Esophagus (tissue), 2 donors: ENCODE results near the gene PLEKHG3. TPM values are rescaled to one million over a fixed set of nuclear protein-coding genes. Genes with fewer than 3 reads are reported as not detected.

Source experiments
- H3K27ac ChIP-seq, 2 donors: one replicate each; pipeline ENCODE4 v1.5.1; 2013; ENCODE audit warnings: low read depth in 2 of 2, mild to moderate bottlenecking in 2 of 2, inconsistent platforms in 1 of 2, low read length in 1 of 2, moderate library complexity in 1 of 2
- H3K27me3 ChIP-seq, 2 donors: one replicate each; pipeline ENCODE4 v1.6.1; 2013; ENCODE audit warnings: low read length in 2 of 2, control low read depth in 1 of 2, mild to moderate bottlenecking in 1 of 2; ENCODE audit not compliant: insufficient read depth in 2 of 2, control insufficient read depth in 1 of 2
- H3K36me3 ChIP-seq, 2 donors: one replicate each; pipeline ENCODE4 v1.6.1; 2013; ENCODE audit warnings: low read length in 1 of 2; ENCODE audit not compliant: control insufficient read depth in 2 of 2, insufficient read depth in 2 of 2
- H3K4me1 ChIP-seq, 2 donors: one replicate each; pipeline ENCODE4 v1.6.1; 2013; ENCODE audit warnings: low read length in 1 of 2; ENCODE audit not compliant: control insufficient read depth in 2 of 2, insufficient read depth in 2 of 2
- H3K4me3 ChIP-seq, 2 donors: one replicate each; pipeline ENCODE4 v1.5.1; 2013; ENCODE audit warnings: low read length in 2 of 2, mild to moderate bottlenecking in 2 of 2, low read depth in 1 of 2, moderate library complexity in 1 of 2
- H3K9me3 ChIP-seq, 2 donors: one replicate each; pipeline ENCODE4 v1.6.1; 2013; ENCODE audit warnings: mild to moderate bottlenecking in 2 of 2, low read depth in 1 of 2, low read length in 1 of 2, moderate library complexity in 1 of 2; ENCODE audit not compliant: control insufficient read depth in 2 of 2, insufficient read depth in 1 of 2
- WGBS, 2 donors: extraction: QIAGEN DNeasy Blood & Tissue Kit; methylation state at CpG; one replicate each; pipeline ENCODE4 v1.1.7; 2013; 5-methylcytosine and 5-hydroxymethylcytosine counted together
- polyA plus RNA-seq, 2 donors: library from polyadenylated mRNA; stranded (reverse); fragments of 200-250 nt; gene quantifications; one replicate each; pipeline ENCODE4 v1.2.3, GENCODE V29; 2013
- donor health status: healthy with polysubstance abuse.
- donor health status: Bipolar disorder and iron deficiency.

Gene PLEKHG3
- polyA plus RNA-seq, 2 donors = 23.1 to 27.1 TPM

DNA sequence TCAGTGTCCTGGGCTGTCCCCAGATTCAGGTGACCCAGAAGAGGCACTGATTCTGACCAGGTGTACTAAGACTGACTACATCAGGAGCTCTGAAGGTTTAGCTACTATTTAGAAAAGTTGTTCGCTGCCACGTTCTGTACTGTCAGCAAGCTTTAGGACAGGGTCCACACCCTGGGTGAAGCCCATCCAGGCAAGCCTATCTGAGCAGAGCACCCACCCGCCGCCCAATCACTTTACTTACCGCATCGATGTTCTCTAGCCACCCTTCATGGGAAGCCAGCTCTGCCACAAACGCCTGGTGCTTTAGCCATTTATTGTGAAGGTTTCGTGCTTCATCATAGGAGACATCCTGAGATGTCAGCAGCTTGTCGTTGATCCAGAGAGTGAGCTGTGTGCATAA is 79.8 kb downstream of the PLEKHG3 start:
- 94 to 96% methylated on average over 9 of the region's 9 CpGs for WGBS, 2 donors
- H3K9me3 ChIP-seq = no peaks in the 10 kb centered on the region
- H3K27ac ChIP-seq = no peak overlapping the region
- H3K27me3 ChIP-seq = no peaks in the 10 kb centered on the region
- no peak overlapping the region for H3K4me3 ChIP-seq
- H3K4me1 ChIP-seq = peaks cover 0 to 2% of the 10 kb centered on the region in 2 donors
- no peaks in the 10 kb centered on the region for H3K36me3 ChIP-seq

DNA sequence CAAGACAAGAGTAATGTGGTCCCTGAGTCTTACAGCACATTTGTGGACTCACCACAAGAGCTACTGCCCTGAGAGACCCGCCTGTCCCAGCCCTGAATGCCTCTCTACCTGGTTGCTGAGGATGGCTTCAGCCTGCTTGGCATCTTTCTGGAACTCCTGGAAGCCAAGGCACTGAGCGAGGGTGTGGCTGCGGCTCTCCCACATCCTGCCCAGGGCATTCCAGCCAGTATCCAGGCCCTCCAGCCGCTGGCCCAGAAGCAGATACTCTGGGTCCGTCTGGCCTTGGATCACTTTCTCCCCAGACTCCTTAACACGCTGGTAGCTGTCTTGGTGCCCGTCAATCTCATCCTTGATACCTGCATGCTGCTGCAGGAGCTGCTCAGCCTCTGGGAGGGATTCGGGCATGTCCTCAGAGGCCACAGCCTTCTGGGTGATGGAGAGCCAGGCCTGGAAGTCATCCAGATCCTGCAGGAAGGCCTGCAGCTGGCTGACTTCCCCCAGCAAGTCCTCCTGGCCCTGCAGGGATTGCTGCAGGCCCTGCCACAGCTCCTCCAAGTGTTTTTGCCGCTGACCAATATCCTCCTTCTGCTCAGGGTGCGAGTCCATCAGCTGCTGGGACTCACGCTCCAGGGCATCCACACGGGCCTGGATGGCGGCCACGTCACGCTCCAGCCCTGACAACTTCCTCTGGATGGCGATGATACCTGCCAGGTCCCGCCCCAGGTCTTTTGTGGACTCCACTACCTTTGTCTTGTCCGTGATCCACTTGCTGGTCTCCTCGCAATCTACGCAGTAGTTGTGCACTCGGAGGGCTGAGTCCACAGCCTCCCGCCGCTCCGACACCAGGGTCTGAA is 82.3 kb downstream of the PLEKHG3 start:
- Histone ChIP-seq H3K27ac (no peak overlapping the region), H3K9me3 (no peaks in the 10 kb centered on the region), H3K4me1 (peaks cover 0 to 2% of the 10 kb centered on the region in 2 donors), H3K36me3 (no peaks in the 10 kb centered on the region), H3K27me3 (no peaks in the 10 kb centered on the region), H3K4me3 (no peak overlapping the region)
- 76 to 84% methylated on average over 24 of the region's 24 CpGs for WGBS, 2 donors

DNA sequence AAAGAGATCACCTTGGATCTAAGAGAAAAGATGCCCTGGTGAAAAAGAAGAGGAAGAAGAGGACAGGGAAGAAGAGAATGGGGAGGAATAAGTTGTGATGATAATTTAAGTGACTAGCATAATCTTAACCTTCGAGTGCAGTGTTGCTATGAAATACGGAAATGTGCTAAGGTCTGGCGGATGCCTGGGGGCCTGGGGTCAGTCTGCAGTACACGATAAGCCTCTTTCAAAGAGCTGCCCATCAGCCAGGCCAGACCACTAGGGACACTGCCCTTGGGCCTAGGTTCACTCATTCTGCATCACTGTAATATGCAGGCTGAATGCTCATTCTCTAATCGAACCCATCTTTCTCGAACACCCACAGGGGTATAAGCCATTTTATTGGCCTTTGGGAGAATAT is 83.4 kb downstream of the PLEKHG3 start:
- no peaks in the 10 kb centered on the region for H3K36me3 ChIP-seq
- H3K27ac ChIP-seq = no peak overlapping the region
- H3K4me1 ChIP-seq = peaks cover 0 to 2% of the 10 kb centered on the region in 2 donors
- no peaks in the 10 kb centered on the region for H3K9me3 ChIP-seq
- WGBS, 2 donors = 91 to 93% methylated on average over 6 of the region's 6 CpGs
- H3K27me3 ChIP-seq = no peaks in the 10 kb centered on the region
- H3K4me3 ChIP-seq = no peak overlapping the region

DNA sequence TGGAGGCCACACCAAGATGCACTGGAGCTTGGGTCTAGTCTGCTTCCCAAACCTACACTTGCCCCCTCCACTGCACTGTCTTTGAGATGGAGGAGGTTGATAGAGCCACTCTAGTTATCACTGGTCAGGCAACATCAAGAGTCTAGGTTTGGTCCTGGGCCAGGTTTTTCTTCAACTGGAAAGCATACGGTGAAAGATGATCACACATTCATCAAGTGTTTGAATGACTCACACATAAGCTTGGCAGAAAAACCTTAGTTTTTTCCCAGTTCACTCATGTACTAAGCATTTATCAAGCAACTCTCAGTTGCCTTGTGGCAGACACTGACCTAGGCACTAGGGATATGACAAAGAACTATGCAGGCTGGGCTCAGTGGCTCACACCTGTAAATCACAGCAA is 84.5 kb downstream of the PLEKHG3 start:
- H3K36me3 ChIP-seq = no peaks in the 10 kb centered on the region
- H3K27ac ChIP-seq = no peak overlapping the region
- H3K9me3 ChIP-seq = no peaks in the 10 kb centered on the region
- no peak overlapping the region for H3K4me3 ChIP-seq
- WGBS, 2 donors = 8 to 39% methylated on average over 1 of the region's 1 CpG
- H3K4me1 ChIP-seq = peaks cover 0 to 2% of the 10 kb centered on the region in 2 donors
- H3K27me3 ChIP-seq = no peaks in the 10 kb centered on the region

DNA sequence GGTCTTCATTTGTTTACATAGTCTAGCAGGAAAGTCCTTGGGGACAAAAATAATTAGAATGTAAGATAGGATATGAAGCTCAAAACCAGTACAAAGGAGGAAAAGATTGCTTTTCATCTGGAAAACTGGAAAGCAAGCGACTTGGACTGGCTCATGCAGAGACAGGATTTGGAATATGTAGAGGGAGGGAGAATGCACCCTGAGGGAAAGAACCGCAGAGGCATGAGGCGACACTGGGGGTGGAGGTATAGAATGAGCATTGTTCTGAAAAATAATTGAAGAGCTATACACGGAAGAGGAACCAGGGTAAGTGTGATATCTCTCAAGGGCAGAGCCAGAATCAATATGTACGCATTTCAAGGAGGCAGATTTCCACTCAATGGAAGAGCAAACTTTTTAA is 85.5 kb downstream of the PLEKHG3 start:
- no peaks in the 10 kb centered on the region for H3K27me3 ChIP-seq
- no peak overlapping the region for H3K27ac ChIP-seq
- peaks cover 0 to 2% of the 10 kb centered on the region in 2 donors for H3K4me1 ChIP-seq
- WGBS, 2 donors = 54 to 55% methylated on average over 5 of the region's 5 CpGs
- no peak overlapping the region for H3K4me3 ChIP-seq
- no peaks in the 10 kb centered on the region for H3K36me3 ChIP-seq
- no peaks in the 10 kb centered on the region for H3K9me3 ChIP-seq

DNA sequence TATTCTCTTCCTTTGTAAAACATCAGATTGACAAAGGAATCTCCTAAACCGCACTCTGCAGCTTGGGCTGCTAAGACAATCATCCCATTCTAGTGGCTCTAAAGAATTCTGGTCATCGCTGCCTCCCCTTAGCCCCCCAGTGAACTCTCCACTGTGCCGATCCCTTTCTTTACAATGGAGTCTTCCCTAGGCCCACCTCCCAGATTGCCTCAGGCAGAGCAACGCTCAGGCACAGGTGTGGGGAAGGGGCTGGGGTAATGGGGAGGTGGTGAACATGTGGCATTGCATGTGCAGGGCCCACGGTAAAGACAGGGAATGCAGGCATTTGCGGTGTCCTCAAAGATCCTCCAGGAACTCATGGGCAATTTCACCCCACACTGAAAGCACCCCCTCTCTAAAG is 86.3 kb downstream of the PLEKHG3 start:
- Histone ChIP-seq H3K27ac (no peak overlapping the region), H3K4me1 (peaks cover 0 to 2% of the 10 kb centered on the region in 2 donors), H3K4me3 (no peak overlapping the region), H3K36me3 (no peaks in the 10 kb centered on the region), H3K27me3 (no peaks in the 10 kb centered on the region), H3K9me3 (no peaks in the 10 kb centered on the region)
- 86 to 89% methylated on average over 6 of the region's 6 CpGs for WGBS, 2 donors

DNA sequence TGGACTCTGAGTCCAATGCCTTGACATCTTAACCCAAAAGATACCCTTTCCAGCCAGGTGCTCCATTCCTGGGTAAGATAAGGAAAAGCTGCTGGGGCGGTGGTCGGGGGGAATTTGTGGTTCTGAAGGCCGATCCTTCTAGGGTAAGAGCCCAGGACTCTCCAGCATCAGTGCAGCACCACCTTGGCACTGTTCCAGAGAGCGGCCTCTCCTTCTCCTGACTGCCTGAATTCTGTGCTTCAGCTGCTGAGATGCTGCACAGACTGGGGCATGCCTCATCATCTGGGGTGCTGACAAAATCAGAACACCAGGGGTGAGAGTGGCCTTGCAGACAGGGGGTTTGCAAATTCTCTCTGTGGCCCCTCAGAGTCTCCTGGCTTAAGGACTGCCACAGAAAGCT is 88.0 kb downstream of the PLEKHG3 start:
- WGBS, 2 donors = 74 to 83% methylated on average over 4 of the region's 4 CpGs
- Histone ChIP-seq H3K27ac (no peak overlapping the region), H3K4me1 (no peaks in the 10 kb centered on the region), H3K36me3 (no peaks in the 10 kb centered on the region), H3K4me3 (no peak overlapping the region), H3K9me3 (no peaks in the 10 kb centered on the region), H3K27me3 (no peaks in the 10 kb centered on the region)

DNA sequence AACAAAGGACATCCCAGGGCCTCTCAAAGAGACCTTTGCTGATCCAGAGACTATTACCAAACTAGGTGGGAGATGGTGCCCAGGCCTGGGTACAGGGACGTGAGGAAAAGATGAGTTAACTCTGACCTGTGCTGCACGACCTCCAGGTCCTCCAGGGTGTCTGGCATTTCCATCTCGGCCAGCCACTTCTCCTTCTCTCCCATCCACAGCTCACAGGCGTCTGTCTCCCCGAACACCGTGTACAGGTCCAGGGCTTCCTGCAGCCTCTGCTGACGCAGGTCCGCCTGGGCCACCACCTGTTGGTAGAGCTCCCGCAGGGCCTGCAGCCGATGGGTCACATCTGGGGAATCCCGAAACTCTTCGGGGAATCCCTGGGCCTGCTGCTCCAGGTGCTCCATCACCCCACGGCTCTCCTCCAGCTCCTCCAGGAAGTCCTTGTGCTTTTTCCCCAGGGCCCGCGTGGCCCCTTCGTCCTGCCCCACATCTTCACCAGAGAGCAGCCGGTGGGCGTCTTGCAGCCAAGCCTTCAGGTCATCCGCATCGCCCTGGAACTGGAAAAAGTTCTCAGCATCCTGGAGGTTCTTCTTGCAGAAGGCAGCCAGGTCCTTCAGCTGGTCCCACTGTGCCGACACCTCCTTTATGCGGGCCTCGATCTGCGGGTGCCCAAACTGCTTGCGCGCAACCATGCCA is 88.8 kb downstream of the PLEKHG3 start:
- Histone ChIP-seq H3K36me3 (no peaks in the 10 kb centered on the region), H3K4me1 (no peaks in the 10 kb centered on the region)
- WGBS, 2 donors = 92 to 94% methylated on average over 26 of the region's 26 CpGs

DNA sequence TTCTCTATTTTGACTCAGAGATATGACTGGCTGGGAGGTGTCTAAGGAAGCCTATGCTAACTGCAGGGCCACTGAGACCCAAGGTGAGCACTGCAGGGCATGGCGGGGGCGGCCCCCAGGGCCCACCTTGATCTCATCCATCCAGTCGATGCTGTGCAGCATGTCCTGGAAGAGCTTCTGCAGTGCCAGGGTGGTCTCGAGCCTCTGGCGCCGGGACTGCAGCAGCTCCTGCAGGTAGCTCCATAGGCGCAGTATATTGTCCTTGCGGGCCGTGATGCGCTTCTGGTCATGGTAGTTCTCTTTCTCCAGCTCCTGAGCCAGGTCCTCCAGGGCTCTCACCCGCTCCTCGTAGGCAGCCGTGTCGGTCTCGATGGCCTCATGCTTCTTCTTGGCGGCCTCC is 91.0 kb downstream of the PLEKHG3 start:
- H3K4me3 ChIP-seq = no peak overlapping the region
- no peaks in the 10 kb centered on the region for H3K9me3 ChIP-seq
- WGBS, 2 donors = 94 to 96% methylated on average over 16 of the region's 16 CpGs
- H3K27ac ChIP-seq = no peak overlapping the region
- H3K36me3 ChIP-seq = no peaks in the 10 kb centered on the region
- no peaks in the 10 kb centered on the region for H3K4me1 ChIP-seq
- H3K27me3 ChIP-seq = no peaks in the 10 kb centered on the region

More for the DNA sequence above, 88.8 kb downstream of the PLEKHG3 start:
- H3K27me3 ChIP-seq = no peaks in the 10 kb centered on the region
- no peak overlapping the region for H3K4me3 ChIP-seq
- no peaks in the 10 kb centered on the region for H3K9me3 ChIP-seq
- H3K27ac ChIP-seq = no peak overlapping the region
